Stimulated activated CD8-positive, alpha-beta memory T cell treated with anti-CD3 and anti-CD28 coated beads, Interleukin-4, amount 100 ng/mL, for 4 hours (primary cell): ENCODE measurements around the gene DHX35.

ENCODE experiments used
- DNase-seq, 2 donors: peaks; one replicate each; pipeline ENCODE4 v3.0.0-alpha.2; 2020; ENCODE audit warnings: low read depth in 2 of 2, low spot score in 1 of 2

The DHX35 gene

GRCh38 chr20:38962044-38962927 is at the start of gene DHX35:
TSS of gene DHX35 (plus strand) at chr20:38962344. CDS start at chr20:38962368, 24 bp downstream.
- DNase-seq: peak; percentile 95 to 98

- DNase-seq: no peak
These were observed 46.8 kb upstream of the DHX35 start for GRCh38 chr20:38915355-38915754.

GRCh38 chr20:38917657-38918056 is 44.5 kb upstream of the DHX35 start:
- DNase-seq: no peak

GRCh38 chr20:38918172-38918571 is 44.0 kb upstream of the DHX35 start:
- no peak for DNase-seq

DNA sequence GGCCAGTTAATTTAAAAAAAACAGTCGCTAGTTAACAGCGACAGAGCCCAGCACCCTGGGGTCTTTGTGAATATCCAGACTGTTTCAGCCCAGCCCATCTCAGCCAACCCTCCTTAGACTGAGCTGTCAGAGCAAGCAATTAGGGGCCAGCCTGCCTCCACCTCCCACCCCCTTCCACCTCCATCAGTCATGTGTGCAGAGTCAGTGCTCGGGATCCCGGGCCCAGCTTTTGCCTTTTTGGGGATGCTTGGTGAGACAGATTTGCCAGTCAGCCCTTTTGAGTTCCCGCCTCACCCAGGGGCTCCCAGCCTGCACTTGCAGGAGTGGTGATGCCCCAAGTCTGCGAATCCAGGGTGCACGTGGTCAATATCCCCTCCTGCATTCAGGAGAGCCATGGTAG is 42.5 kb upstream of the DHX35 start:
- DNase-seq: no peak

DNA sequence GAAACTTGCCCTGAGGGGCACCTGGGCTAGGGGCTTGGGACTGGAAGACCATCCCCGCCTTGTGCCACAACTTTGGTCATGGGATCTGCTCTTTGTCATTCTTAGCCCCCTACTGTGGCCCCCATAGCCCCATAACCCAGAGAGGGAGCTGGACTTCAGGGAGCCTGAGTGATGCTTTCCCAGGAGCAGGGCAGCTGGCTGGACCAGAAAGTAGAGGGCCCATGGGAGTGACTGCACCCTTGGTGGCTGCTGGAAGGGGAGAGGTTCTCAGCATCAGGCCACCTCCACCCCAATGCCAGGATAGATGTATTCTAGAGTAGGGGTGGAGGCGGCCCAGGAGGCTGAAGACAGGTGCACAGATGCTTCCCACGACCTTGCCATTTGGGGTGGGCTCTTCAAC is 41.7 kb upstream of the DHX35 start:
- no peak for DNase-seq

DNA sequence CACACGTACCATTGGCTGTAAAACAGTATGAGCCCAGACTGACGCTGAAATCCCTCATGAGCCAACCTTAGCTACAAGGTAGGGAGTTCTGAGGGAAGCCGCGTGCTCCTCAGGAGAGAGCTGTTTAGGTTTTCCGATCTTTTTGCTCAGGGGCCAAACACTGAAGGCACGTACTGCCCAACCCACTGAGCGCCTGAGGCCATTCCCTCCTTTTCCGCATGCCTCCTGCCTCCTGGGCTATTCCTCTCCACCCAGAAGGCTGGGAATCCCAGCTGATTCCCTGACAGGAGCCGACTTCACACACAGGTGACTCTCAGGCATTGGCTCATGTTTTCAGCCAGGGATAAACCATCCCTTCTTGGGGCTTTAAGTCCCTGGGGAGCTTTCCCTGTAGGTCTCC is 41.3 kb upstream of the DHX35 start:
- DNase-seq: no peak

DNA sequence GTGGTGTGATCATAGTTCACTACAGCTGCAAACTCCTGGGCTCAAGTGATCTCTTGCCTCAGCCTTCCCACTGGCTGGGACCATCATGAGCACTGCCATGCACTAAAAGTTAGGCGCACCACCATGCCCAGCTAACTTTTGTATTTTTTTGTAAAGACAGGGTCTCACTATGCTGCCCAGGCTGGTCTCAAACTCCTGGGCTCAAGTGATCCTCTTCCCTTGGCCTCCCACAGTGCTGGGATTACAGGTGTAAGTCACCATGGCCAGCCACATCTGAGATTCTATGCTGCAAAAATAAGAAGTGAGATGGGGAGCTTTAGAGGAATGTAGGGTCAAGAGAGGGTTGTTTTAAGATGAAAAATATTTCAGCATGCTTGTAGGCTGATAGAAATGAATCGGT is 37.4 kb upstream of the DHX35 start:
- DNase-seq: no peak

DNA sequence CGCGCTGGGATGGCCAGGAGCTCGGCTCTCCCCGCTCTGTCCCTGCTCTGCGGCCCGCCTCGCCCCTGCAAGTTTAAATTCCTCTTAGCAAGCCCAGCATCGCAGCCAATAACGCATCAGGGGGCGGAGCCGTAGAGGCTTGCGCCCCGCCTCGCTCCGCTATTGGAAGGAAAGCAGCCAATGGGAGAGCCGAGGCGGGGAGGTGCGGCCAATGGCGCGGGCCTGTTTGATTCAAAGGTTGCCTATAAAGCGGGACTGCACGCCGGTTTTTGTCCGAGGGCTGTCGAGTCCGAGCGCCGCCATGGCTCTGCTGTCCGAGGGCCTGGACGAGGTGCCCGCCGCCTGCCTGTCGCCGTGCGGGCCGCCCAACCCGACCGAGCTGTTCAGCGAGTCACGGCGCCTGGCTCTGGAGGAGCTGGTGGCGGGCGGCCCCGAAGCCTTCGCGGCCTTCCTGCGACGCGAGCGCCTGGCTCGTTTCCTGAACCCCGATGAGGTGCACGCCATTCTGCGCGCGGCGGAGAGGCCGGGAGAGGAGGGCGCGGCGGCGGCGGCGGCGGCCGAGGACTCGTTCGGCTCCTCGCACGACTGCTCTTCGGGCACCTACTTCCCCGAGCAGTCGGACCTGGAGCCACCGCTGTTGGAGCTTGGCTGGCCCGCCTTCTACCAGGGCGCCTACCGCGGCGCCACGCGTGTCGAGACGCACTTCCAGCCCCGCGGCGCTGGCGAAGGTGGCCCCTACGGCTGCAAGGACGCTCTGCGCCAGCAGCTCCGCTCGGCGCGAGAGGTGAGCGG is 35.8 kb upstream of the DHX35 start, which contains the start of gene FAM83D:
FAM83D (plus strand) TSS at position 276 of the 792 bp plus-strand sequence; CDS start at position 302, 26 bp downstream.
- DNase-seq: peak; percentile 78 to 85

- no peak for DNase-seq
These were observed 35.1 kb upstream of the DHX35 start for GRCh38 chr20:38926934-38927616.

DNA sequence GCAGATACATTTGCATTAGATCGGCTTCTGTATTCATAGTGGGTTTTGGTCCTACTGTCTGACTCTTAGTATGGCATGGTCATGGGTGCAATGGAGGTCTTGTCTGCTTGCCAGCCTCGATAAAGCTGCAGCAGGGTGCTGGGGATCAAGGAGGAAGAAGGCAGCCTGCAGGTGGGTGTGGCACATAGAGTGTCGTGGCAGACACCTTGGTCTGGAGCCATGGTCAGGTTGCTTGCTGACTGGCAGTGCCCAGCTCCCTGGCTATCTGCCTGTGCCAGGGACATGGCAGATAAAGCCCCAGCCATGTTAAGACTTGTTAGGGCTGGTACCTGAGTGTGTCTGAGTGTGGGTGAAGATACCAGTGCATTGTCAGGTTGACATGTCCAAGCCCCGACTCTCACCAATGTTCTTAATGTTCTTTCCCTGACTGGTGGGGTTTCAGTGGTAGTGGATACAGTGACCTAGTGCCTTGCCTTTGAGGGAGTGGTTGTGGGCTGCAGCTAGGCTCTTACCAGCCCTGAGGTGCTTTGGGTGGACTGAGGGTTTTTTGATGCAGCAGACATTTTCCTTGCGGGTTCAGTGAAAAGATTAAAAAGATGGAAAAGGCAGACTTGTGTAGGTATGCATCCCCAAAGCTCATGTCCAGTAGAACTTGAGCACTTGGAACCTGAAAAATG is 34.1 kb upstream of the DHX35 start:
- DNase-seq: no peak

GRCh38 chr20:38930242-38930569 is 31.9 kb upstream of the DHX35 start:
- no peak for DNase-seq

- DNase-seq: no peak
These were observed 30.2 kb upstream of the DHX35 start for GRCh38 chr20:38931984-38932383.

- DNase-seq: no peak
These were observed 29.6 kb upstream of the DHX35 start for GRCh38 chr20:38932457-38933120.

- DNase-seq: no peak
These were observed 27.6 kb upstream of the DHX35 start for GRCh38 chr20:38934530-38934929.

DNA sequence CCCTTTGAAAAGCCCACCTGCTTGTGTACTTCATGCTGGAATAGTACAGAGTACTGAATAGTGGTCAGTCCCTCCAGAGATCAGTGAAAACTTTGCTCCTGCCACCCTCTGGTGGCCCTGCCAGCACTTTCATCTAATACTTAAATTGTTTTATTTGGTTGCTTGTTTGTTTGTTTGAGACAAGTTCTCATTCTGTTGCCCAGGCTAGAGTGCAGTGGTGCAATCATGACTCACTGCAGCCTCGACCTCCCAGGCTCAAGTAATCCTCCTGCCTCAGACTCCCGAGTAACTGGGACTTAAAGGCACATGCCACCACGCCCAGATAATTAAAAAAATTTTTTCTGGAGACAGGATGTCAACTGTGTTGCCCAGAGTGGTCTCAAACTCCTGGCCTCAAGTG is 26.9 kb upstream of the DHX35 start:
- no peak for DNase-seq

- DNase-seq: no peak
These were observed 26.2 kb upstream of the DHX35 start for GRCh38 chr20:38935967-38936407.

DNA sequence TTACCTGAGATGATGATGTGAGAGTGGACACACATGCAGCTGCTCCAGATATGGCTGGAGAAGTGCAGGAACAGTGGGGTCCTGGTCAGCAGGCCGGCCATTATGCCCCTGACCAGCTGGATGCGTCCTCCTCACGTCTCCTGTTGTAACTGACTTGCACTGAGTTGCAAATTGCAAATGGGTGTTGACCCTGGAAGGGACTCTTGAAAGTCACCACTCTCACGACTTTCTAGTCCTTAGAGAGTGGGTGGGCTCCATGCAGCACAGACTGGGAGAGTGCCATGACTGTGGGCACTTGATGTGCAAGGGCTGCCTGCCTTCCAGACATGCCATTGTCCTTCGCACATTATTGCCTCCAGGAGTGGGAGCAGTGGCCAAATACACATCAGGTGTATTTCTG is 25.1 kb upstream of the DHX35 start:
- no peak for DNase-seq

- DNase-seq: no peak
These were observed 24.1 kb upstream of the DHX35 start for GRCh38 chr20:38937978-38938473.

- DNase-seq: no peak
These were observed 22.5 kb upstream of the DHX35 start for GRCh38 chr20:38939686-38940085.
